Keratinocyte (primary cell): ENCODE results near the gene RPH3AL. TPM values are rescaled to one million over a fixed set of nuclear protein-coding genes. Genes with fewer than 3 reads are reported as not detected.

Experiments used
- DNase-seq: peaks from one replicate; pipeline ENCODE4 v3.0.0-alpha.2; 2011; ENCODE audit warnings: low read depth, missing footprints, low spot score
- FAIRE-seq: peaks from 2 replicates; lab custom pipeline; 2011; peaks lifted over from hg19 to GRCh38; lab: Jason Lieb, UNC
- H2AFZ ChIP-seq: 2 replicates; pipeline ENCODE4 v1.6.0; 2012; ENCODE audit warnings: low read length, control low read depth, inconsistent platforms; ENCODE audit not compliant: control insufficient read depth
- H3K27ac ChIP-seq: 2 replicates; pipeline ENCODE4 v1.5.1; 2011; ENCODE audit warnings: low read length; ENCODE audit not compliant: control insufficient read depth, insufficient read depth
- H3K27me3 ChIP-seq: 3 replicates; pipeline ENCODE4 v1.6.0; 2011; ENCODE audit warnings: low read length; ENCODE audit not compliant: control insufficient read depth, insufficient read depth; ENCODE audit errors: extremely low read depth
- H3K36me3 ChIP-seq, 2 experiments: 2 replicates in 1 of 2; 3 replicates in 1 of 2; pipeline ENCODE4 v1.5.1; 2011; ENCODE audit warnings: low read length in 2 of 2, mild to moderate bottlenecking in 1 of 2; ENCODE audit not compliant: control insufficient read depth in 2 of 2, insufficient read depth in 2 of 2; ENCODE audit errors: extremely low read depth in 1 of 2
- H3K4me1 ChIP-seq: 3 replicates; pipeline ENCODE4 v1.5.1; 2011; ENCODE audit warnings: low read length; ENCODE audit not compliant: control insufficient read depth, insufficient read depth; ENCODE audit errors: extremely low read depth
- H3K4me2 ChIP-seq: 3 replicates; pipeline ENCODE4 v1.6.0; 2011; ENCODE audit warnings: low read depth, low read length; ENCODE audit not compliant: control insufficient read depth, insufficient read depth; ENCODE audit errors: extremely low read depth
- H3K4me3 ChIP-seq, 3 experiments: fragments of 200-600 bp in 1 of 3; sonication (generic) in 1 of 3; 2 replicates in 2 of 3; 3 replicates in 1 of 3; pipeline ENCODE4 v1.5.1; 2011 to 2016; ENCODE audit warnings: low read length in 3 of 3, mild to moderate bottlenecking in 3 of 3, control low read depth in 2 of 3, inconsistent platforms in 1 of 3, low read depth in 1 of 3, mixed read lengths in 1 of 3, mixed run types in 1 of 3, moderate library complexity in 1 of 3; ENCODE audit not compliant: control insufficient read depth in 2 of 3, insufficient read depth in 2 of 3; ENCODE audit errors: extremely low read depth in 1 of 3
- H3K79me2 ChIP-seq: 2 replicates; pipeline ENCODE4 v1.6.0; 2012; ENCODE audit warnings: low read length; ENCODE audit not compliant: control insufficient read depth, insufficient read depth
- H3K9ac ChIP-seq: 3 replicates; pipeline ENCODE4 v1.6.0; 2011; ENCODE audit warnings: low read length; ENCODE audit not compliant: control insufficient read depth, insufficient read depth; ENCODE audit errors: extremely low read depth
- H3K9me1 ChIP-seq: 3 replicates; pipeline ENCODE4 v1.6.0; 2011; ENCODE audit warnings: low read length; ENCODE audit not compliant: control insufficient read depth, insufficient read depth; ENCODE audit errors: extremely low read depth
- H3K9me3 ChIP-seq: 2 replicates; pipeline ENCODE4 v1.5.1; 2012; ENCODE audit warnings: low read depth, low read length; ENCODE audit not compliant: control insufficient read depth
- H4K20me1 ChIP-seq: 3 replicates; pipeline ENCODE4 v1.6.0; 2011; ENCODE audit warnings: low read length; ENCODE audit not compliant: control insufficient read depth, insufficient read depth; ENCODE audit errors: extremely low read depth
- EZH2 ChIP-seq: IDR thresholded peaks from one replicate; pipeline ENCODE4 v1.6.1; 2012; ENCODE audit warnings: inconsistent platforms, mild to moderate bottlenecking, low read length, moderate library complexity
- dilution Hi-C: fragments of 300-500 bp; cut with MboI; formaldehyde crosslinking; loops from one replicate; pipeline ENCODE4 v1.7.0; 2020; ENCODE audit warnings: low sequenced_read_pairs; ENCODE audit not compliant: extremely low pct_ligation_motif_present
- polyA plus RNA-seq, 5 experiments: library from polyadenylated mRNA; depleted of rRNA in 3 of 5; stranded (reverse) in 3 of 5; stranded (forward) in 1 of 5; unstranded in 1 of 5; fragments of >200 nt; gene quantifications; 1 replicate in 1 of 5; 2 replicates in 3 of 5; 3 replicates in 1 of 5; pipeline versions ENCODE4 v1.2.1 to v1.2.3, GENCODE V29; 2011 to 2012; ENCODE audit warnings: missing spikeins in 2 of 5, low read depth in 1 of 5, low replicate concordance in 1 of 5
- TF ChIP-seq, protein P1 (sequence below), 3 experiments: IDR thresholded peaks in 1 of 3; conservative IDR thresholded peaks in 1 of 3; optimal IDR thresholded peaks in 1 of 3; 2 replicates in 2 of 3; 3 replicates in 1 of 3; pipeline versions ENCODE3 to v1.5.1; 2011; ENCODE audit warnings: low read length in 3 of 3, mild to moderate bottlenecking in 3 of 3, moderate library complexity in 2 of 3, control low read depth in 1 of 3, inconsistent platforms in 1 of 3; ENCODE audit not compliant: insufficient read depth in 2 of 3; ENCODE audit errors: extremely low read depth in 1 of 3

RPH3AL gene
- polyA plus RNA-seq, 1 donor (not counting 4 experiments of a cell fraction or from before 2014, with no cell fraction given) = 0.31 TPM

DNA sequence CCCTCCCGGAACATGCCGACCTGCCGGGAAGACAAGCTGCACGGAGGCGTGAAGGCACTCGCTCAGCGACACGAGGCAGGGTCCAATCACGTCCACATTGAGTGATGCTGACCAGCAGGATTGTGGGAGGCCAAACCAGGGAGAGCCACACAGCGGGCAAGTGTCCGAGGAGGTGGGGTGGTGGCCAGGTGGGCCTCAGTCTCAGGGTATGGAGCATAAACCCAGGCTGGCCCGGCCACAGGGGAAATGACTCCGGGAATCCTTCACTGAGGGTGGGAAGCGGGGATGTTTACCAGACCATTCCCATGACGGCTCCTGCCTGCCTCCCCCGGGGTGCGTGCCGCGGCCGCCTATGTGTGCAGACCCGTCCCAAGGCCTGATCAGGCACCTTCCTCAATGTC is 62.5 kb downstream of the RPH3AL start:
- no peak overlapping the region for H2AFZ ChIP-seq
- peaks cover 3% of the 10 kb centered on the region for H3K27me3 ChIP-seq
- H3K4me2 ChIP-seq = no peak overlapping the region
- H4K20me1 ChIP-seq = no peaks in the 10 kb centered on the region
- dilution Hi-C loops = no loop called here
- no peaks in the 10 kb centered on the region for H3K4me1 ChIP-seq
- H3K36me3 ChIP-seq = no peaks in the 10 kb centered on the region
- H3K9ac ChIP-seq = no peak overlapping the region
- H3K27ac ChIP-seq = no peak overlapping the region
- no peak for DNase-seq
- no peaks in the 10 kb centered on the region for H3K79me2 ChIP-seq
- TF ChIP-seq, protein P1, sequence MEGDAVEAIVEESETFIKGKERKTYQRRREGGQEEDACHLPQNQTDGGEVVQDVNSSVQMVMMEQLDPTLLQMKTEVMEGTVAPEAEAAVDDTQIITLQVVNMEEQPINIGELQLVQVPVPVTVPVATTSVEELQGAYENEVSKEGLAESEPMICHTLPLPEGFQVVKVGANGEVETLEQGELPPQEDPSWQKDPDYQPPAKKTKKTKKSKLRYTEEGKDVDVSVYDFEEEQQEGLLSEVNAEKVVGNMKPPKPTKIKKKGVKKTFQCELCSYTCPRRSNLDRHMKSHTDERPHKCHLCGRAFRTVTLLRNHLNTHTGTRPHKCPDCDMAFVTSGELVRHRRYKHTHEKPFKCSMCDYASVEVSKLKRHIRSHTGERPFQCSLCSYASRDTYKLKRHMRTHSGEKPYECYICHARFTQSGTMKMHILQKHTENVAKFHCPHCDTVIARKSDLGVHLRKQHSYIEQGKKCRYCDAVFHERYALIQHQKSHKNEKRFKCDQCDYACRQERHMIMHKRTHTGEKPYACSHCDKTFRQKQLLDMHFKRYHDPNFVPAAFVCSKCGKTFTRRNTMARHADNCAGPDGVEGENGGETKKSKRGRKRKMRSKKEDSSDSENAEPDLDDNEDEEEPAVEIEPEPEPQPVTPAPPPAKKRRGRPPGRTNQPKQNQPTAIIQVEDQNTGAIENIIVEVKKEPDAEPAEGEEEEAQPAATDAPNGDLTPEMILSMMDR (optimal IDR thresholded peaks at IDR 0.05 in 1 of 3, IDR thresholded peaks at IDR 0.05 in 1 of 3, conservative IDR thresholded peaks at IDR 0.05 in 1 of 3; ENCODE audit: extremely low read depth in 1 of 3, insufficient read depth in 2 of 3, low read length in 3 of 3) = no peak
- TF ChIP-seq EZH2 = no peak
- no peak for FAIRE-seq
- H3K9me3 ChIP-seq = no peaks in the 10 kb centered on the region
- H3K9me1 ChIP-seq = no peaks in the 10 kb centered on the region
- no peak overlapping the region for H3K4me3 ChIP-seq

DNA sequence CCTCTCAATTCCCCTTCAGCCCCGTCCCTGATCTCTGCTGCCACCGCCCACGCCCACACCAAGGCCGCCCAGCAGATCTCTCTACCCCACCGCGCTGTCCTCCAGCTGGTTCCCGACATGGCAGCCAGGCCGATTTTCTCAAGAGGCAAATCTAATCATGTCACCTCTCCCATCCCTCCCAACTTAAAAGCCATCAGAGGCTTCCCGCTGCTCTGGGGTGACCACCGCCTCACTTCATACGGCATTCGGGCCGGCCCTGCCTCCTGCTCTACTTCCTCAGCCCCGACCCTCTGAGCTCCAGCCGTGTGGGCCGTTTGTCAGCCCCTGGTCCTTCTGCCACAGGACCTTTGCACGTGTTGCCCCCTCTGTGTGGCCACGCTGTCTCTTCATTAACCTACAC is 63.2 kb downstream of the RPH3AL start:
- H3K4me3 ChIP-seq = no peak overlapping the region
- H3K4me2 ChIP-seq = no peak overlapping the region
- FAIRE-seq (no peak), DNase-seq (no peak)
- no peak overlapping the region for H3K27ac ChIP-seq
- H3K4me1 ChIP-seq = no peaks in the 10 kb centered on the region
- H3K27me3 ChIP-seq = peaks cover 3% of the 10 kb centered on the region
- H3K9ac ChIP-seq = no peak overlapping the region
- H4K20me1 ChIP-seq = no peaks in the 10 kb centered on the region
- no peak overlapping the region for H2AFZ ChIP-seq
- no peaks in the 10 kb centered on the region for H3K79me2 ChIP-seq
- H3K36me3 ChIP-seq = no peaks in the 10 kb centered on the region
- TF ChIP-seq EZH2 = no peak
- TF ChIP-seq, protein P1 (optimal IDR thresholded peaks at IDR 0.05 in 1 of 3, IDR thresholded peaks at IDR 0.05 in 1 of 3, conservative IDR thresholded peaks at IDR 0.05 in 1 of 3; ENCODE audit: extremely low read depth in 1 of 3, insufficient read depth in 2 of 3, low read length in 3 of 3) = no peak
- H3K9me3 ChIP-seq = no peaks in the 10 kb centered on the region
- H3K9me1 ChIP-seq = no peaks in the 10 kb centered on the region
- dilution Hi-C loops = no loop called here
